CD14-positive monocyte (primary cell): ENCODE results near the gene SCUBE3. TPM values are rescaled to one million over a fixed set of nuclear protein-coding genes. Genes with fewer than 3 reads are reported as not detected.

Experiments
- DNase-seq, 3 donors: peaks; one replicate each; pipeline ENCODE4 v3.0.0-alpha.2; 2011 to 2022
- H2AFZ ChIP-seq: 2 replicates; pipeline ENCODE4 v1.6.0; 2012; ENCODE audit warnings: mild to moderate bottlenecking, low read depth, low read length, inconsistent platforms; ENCODE audit not compliant: insufficient read depth, poor library complexity, severe bottlenecking
- H3K27ac ChIP-seq, 2 donors: 1 replicate in 1 of 2; 2 replicates in 1 of 2; pipeline ENCODE4 v1.5.1; 2012 to 2013; ENCODE audit warnings: low read length in 2 of 2, control low read depth in 1 of 2, inconsistent platforms in 1 of 2, low read depth in 1 of 2, mild to moderate bottlenecking in 1 of 2
- H3K27me3 ChIP-seq, 2 donors: one replicate each; pipeline versions ENCODE4 v1.6.0 to v1.6.1; 2011 to 2013; ENCODE audit warnings: low read length in 2 of 2; ENCODE audit not compliant: control insufficient read depth in 2 of 2, insufficient read depth in 2 of 2
- H3K36me3 ChIP-seq, 2 donors: replicated peaks in 1 of 2; 1 replicate in 1 of 2; 2 replicates in 1 of 2; pipeline versions ENCODE4 v1.5.1 to v1.6.1; 2012 to 2013; ENCODE audit warnings: low read length in 2 of 2, control low read depth in 1 of 2, inconsistent platforms in 1 of 2, mild to moderate bottlenecking in 1 of 2; ENCODE audit not compliant: insufficient read depth in 2 of 2, control insufficient read depth in 1 of 2
- H3K4me1 ChIP-seq, 2 donors: 1 replicate in 1 of 2; 2 replicates in 1 of 2; pipeline versions ENCODE4 v1.5.1 to v1.6.1; 2012 to 2013; ENCODE audit warnings: low read length in 2 of 2, control low read depth in 1 of 2, inconsistent platforms in 1 of 2, mild to moderate bottlenecking in 1 of 2, moderate library complexity in 1 of 2; ENCODE audit not compliant: insufficient read depth in 2 of 2, control insufficient read depth in 1 of 2
- H3K4me2 ChIP-seq: replicated peaks from 2 replicates; pipeline ENCODE3; 2012; ENCODE audit warnings: low read length, moderate library complexity, mild to moderate bottlenecking; ENCODE audit not compliant: poor library complexity, severe bottlenecking; ENCODE audit errors: extremely low read depth
- H3K4me3 ChIP-seq, 3 experiments: fragments of 200-600 bp in 1 of 3; sonication (generic) in 1 of 3; replicated peaks in 1 of 3; 1 replicate in 2 of 3; 2 replicates in 1 of 3; pipeline ENCODE4 v1.5.1; 2011 to 2013; ENCODE audit warnings: low read length in 3 of 3, mild to moderate bottlenecking in 3 of 3, control low read depth in 2 of 3, low read depth in 2 of 3, inconsistent platforms in 1 of 3, moderate library complexity in 1 of 3
- H3K79me2 ChIP-seq: 2 replicates; pipeline ENCODE4 v1.6.0; 2012; ENCODE audit warnings: mild to moderate bottlenecking, control low read depth, inconsistent platforms, low read length, moderate library complexity; ENCODE audit not compliant: insufficient read depth
- H3K9ac ChIP-seq: 2 replicates; pipeline ENCODE4 v1.6.0; 2017; ENCODE audit warnings: low read length, mild to moderate bottlenecking; ENCODE audit not compliant: insufficient read depth, poor library complexity, severe bottlenecking
- H3K9me3 ChIP-seq, 2 donors: replicated peaks in 1 of 2; 1 replicate in 1 of 2; 2 replicates in 1 of 2; pipeline versions ENCODE4 v1.5.1 to v1.6.1; 2012 to 2013; ENCODE audit warnings: low read length in 2 of 2, control low read depth in 1 of 2; ENCODE audit not compliant: control insufficient read depth in 1 of 2, insufficient read depth in 1 of 2
- H4K20me1 ChIP-seq: 2 replicates; pipeline ENCODE4 v1.6.0; 2012; ENCODE audit warnings: mild to moderate bottlenecking, low read length, control low read depth, moderate library complexity; ENCODE audit not compliant: insufficient read depth
- H3K27ac Mint-ChIP-seq, 7 donors: one replicate each; pipeline ENCODE4 v1.8.0; 2020; ENCODE audit warnings: mild to moderate bottlenecking in 7 of 7, mixed read lengths in 7 of 7, moderate library complexity in 6 of 7, inconsistent platforms in 2 of 7
- H3K27me3 Mint-ChIP-seq, 3 donors: one replicate each; pipeline ENCODE4 v1.8.0; 2021 to 2022; ENCODE audit warnings: low read depth in 3 of 3, mild to moderate bottlenecking in 3 of 3, mixed read lengths in 3 of 3, moderate library complexity in 3 of 3, inconsistent platforms in 1 of 3
- H3K36me3 Mint-ChIP-seq, 2 donors: one replicate each; pipeline ENCODE4 v1.8.0; 2020; ENCODE audit warnings: mixed read lengths in 2 of 2, inconsistent platforms in 1 of 2, mild to moderate bottlenecking in 1 of 2
- H3K4me1 Mint-ChIP-seq: one replicate; pipeline ENCODE4 v1.8.0; 2020; ENCODE audit warnings: mild to moderate bottlenecking, mixed read lengths
- H3K4me3 Mint-ChIP-seq, 2 donors: one replicate each; pipeline ENCODE4 v1.8.0; 2020; ENCODE audit warnings: mild to moderate bottlenecking in 2 of 2, mixed read lengths in 2 of 2, moderate library complexity in 1 of 2
- H3K9me3 Mint-ChIP-seq, 7 donors: one replicate each; pipeline ENCODE4 v1.8.0; 2020 to 2022; ENCODE audit warnings: mixed read lengths in 7 of 7, mild to moderate bottlenecking in 6 of 7, moderate library complexity in 6 of 7, inconsistent platforms in 2 of 7
- CTCF ChIP-seq: fragments of 200-600 bp; IDR thresholded peaks from one replicate; pipeline ENCODE4 v1.8.0; 2022; ENCODE audit warnings: antibody characterized with exemption, mild to moderate bottlenecking
- WGBS: methylation state at CpG from one replicate; pipeline ENCODE4 v1.1.5; 2013; ENCODE audit warnings: missing lambda C conversion rate; ENCODE audit not compliant: insufficient coverage; 5-methylcytosine and 5-hydroxymethylcytosine counted together
- intact Hi-C, 2 donors: fragments of 100-400 bp; cut with micrococcal nuclease; formaldehyde crosslinking; loops; one replicate each; pipeline versions ENCODE4 v1.15.0 to v1.15.1; 2023
- polyA plus RNA-seq, 3 donors: library from polyadenylated mRNA; depleted of rRNA in 1 of 3; unstranded in 2 of 3; stranded (reverse) in 1 of 3; fragments of 300-500 nt in 2 of 3; fragments of >200 nt in 1 of 3; fragmentation: Illumina TruSeq in 2 of 3; gene quantifications; 1 replicate in 2 of 3; 2 replicates in 1 of 3; pipeline ENCODE4 v1.2.3, GENCODE V29; 2012 to 2021

Gene SCUBE3
- polyA plus RNA-seq, 3 donors = not detected

GRCh38 chr6:35209622-35210247, 4.0 kb upstream of the SCUBE3 start:
- H3K27ac ChIP-seq = no peak overlapping the region
- peaks cover 50 to 72% (median 72%) of the 10 kb centered on the region in 3 donors for H3K27me3 Mint-ChIP-seq
- peaks cover 0 to 16% of the 10 kb centered on the region in 2 donors for H3K9me3 ChIP-seq
- 100% methylated on average over 1 of the region's 2 CpGs for WGBS
- intact Hi-C loops = loop anchor here in 1 of 2 donors (10.0 kb wide), 1 partner anchor 225 kb away; no protein-coding TSS in a partner anchor
- peaks cover 4 to 14% of the 10 kb centered on the region in 2 donors for H3K4me1 ChIP-seq
- no peaks in the 10 kb centered on the region for H3K36me3 ChIP-seq
- H3K27me3 ChIP-seq = peaks cover 43 to 80% of the 10 kb centered on the region in 2 donors
- no peak overlapping the region for H3K27ac Mint-ChIP-seq
- H3K4me1 Mint-ChIP-seq = peaks cover 11% of the 10 kb centered on the region
- DNase-seq = no peak
- no peak overlapping the region for H3K4me3 Mint-ChIP-seq
- no peak overlapping the region for H3K4me3 ChIP-seq
- no peak overlapping the region for H2AFZ ChIP-seq
- peaks cover 0 to 13% (median 0%) of the 10 kb centered on the region in 7 donors for H3K9me3 Mint-ChIP-seq
- H3K79me2 ChIP-seq = no peaks in the 10 kb centered on the region
- no peaks in the 10 kb centered on the region for H3K36me3 Mint-ChIP-seq
- no peaks in the 10 kb centered on the region for H4K20me1 ChIP-seq
- H3K4me2 ChIP-seq = no peak overlapping the region
- TF ChIP-seq CTCF = no peak
- no peak overlapping the region for H3K9ac ChIP-seq

DNA sequence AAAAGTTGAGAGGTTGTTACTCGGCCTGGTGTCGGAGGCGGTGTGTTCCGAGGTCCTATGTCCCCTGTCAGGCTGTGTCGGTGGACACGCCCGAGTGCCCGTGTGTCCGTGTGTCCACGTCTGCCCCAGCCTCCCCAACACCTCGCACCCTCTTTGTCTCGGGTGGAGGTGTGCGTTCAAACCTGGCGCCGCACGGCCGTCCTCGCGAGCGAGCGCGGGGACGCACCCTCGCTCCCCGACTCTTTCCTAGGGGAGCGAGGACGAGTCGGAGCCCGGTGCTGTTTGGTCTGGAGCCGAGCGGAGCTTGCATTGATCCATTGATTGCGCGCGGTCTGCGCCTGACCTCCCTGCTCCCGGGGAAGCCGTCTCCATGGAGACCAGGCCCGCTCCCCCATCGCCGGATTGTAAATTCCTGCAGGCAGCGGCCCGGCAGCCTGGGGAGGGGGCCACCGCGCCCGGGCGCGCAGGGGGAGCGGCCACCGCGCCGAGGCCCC, 411 bp upstream of the SCUBE3 start:
- Histone ChIP-seq H4K20me1 (no peaks in the 10 kb centered on the region), H3K9ac (no peak overlapping the region), H3K4me1 (peaks cover 8 to 20% of the 10 kb centered on the region in 2 donors), H3K4me2 (peak overlapping the region; percentile 77), H3K36me3 (no peaks in the 10 kb centered on the region), H3K79me2 (no peaks in the 10 kb centered on the region), H3K4me3 (peak overlapping the region in 1 of 3 experiments; percentile 68), H2AFZ (peak overlapping the region; percentile 56), H3K27me3 (peaks cover 60 to 87% of the 10 kb centered on the region in 2 donors), H3K27ac (no peak overlapping the region), H3K9me3 (peaks cover 0 to 16% of the 10 kb centered on the region in 2 donors)
- H3K27ac Mint-ChIP-seq = no peak overlapping the region
- DNase-seq = no peak
- WGBS = 15% methylated on average over 49 of the region's 51 CpGs
- peaks cover 0 to 3% of the 10 kb centered on the region in 2 donors for H3K36me3 Mint-ChIP-seq
- intact Hi-C loops = no loop called here
- H3K4me3 Mint-ChIP-seq = peak overlapping the region; percentile 51 to 86
- peaks cover 69 to 89% (median 79%) of the 10 kb centered on the region in 3 donors for H3K27me3 Mint-ChIP-seq
- no peak for TF ChIP-seq CTCF
- H3K4me1 Mint-ChIP-seq = peaks cover 18% of the 10 kb centered on the region
- peaks cover 0 to 13% (median 2%) of the 10 kb centered on the region in 7 donors for H3K9me3 Mint-ChIP-seq
